NCI-H510A treated with DMSO at 0.1 percent for 48 hours (cell line): ENCODE data around the gene TENM4.

Source experiments
- DNase-seq: peaks from one replicate; lab custom pipeline; 2025; lab: John Stamatoyannopoulos, UW

The TENM4 gene

DNA sequence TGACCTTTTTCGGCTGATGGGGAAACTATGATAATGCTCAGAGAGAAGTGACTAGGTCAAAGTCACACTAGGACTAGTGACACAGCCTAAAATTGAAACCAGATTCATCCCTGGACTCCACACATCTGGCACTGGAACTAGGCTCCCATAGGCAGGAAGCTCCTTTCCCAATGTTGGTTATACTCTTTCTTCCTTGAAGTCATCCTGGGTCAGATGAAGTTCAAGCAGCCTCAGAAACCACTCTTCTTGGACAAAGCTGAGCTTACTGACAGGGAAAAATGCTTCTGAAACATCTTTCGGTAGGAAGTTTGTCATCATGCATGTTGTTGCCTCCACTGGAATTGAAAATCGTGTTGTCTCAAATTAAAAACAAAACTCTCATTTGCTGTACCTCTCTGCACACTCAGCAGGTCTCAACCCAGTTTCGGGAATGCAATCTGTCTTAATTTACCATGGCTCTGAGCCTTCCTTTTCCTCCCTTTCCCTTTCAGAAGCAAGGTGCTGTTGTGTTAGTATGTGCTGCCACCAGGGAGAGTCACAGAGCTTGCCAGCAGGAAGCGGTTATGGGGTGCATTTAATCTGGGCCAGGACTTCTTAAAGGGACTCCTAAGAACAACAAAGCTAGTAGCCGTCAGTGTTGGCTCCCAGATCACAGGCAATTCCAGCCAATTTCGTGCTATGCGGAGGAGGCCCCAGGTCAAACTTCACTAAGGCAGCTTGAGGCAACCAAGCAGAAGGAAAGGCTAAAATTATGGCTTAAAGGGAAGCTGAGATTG is 384.8 kb downstream of the TENM4 start:
- DNase-seq, result no peak

DNA sequence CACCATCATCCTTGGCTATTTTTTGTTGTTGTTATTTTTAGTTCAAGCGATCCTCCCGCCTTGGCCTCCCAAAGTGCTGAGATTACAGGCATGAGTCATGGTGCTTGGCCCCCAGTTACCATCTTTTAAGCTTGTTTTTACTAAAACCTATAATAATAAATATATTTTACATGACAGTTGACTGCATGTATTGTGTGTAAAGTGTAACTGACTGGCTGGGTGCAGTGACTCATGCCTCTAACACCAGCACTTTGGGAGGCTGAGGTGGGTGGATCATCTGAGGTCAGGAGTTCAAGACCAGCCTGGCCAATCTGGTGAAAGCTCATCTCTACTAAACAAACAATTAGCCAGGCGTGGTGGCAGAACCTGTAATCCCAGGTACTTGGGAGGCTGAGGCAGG is 386.2 kb downstream of the TENM4 start:
- no peak for DNase-seq

- DNase-seq, result peak; percentile 69
Observed at GRCh38 chr11:79052544-79052943, 388.3 kb downstream of the TENM4 start.

DNA sequence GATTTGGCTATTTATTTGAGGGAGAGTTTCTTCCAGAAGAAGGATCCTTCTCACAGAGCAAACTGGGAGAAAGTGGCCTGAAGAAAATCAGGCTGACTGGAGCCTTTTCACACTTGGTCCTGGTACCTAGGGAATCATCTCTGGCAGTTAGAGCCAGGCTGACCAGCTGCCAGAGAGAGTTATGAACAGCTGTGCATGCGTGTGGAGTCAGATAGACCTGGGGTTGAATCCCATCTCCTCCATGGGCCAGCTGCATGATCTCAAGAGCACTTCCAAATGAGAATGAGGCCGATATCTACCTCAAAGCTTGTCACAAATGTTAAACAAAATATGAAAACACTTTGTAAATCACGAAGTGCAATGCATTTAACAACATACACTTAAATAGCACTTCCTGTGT is 390.0 kb downstream of the TENM4 start:
- peak; percentile 55 for DNase-seq

DNA sequence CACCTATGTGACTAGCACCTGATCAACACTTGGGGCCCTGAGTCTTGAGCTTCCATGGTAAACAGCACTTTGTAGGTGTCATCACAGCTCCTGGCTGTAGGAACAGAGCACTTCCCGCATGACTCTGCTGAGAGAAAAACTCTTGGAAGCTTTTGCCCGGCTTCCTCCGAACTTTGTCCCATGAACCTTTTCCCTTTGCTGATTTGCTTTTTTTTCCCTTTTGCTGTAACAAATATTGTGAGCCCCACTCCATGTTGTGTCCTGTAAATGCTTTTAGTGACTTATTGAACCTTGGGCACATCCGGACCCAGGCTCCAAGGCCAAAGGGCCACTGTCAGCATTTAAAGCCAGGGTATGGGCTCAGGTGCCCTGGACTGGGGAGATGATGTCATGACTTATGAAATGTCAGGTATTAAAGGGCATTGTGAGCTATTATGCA is 391.1 kb downstream of the TENM4 start:
- DNase-seq, result peak; percentile 16

GRCh38 chr11:79047980-79048379 is 392.9 kb downstream of the TENM4 start:
- DNase-seq, result no peak

GRCh38 chr11:79047321-79047720 is 393.5 kb downstream of the TENM4 start:
- no peak for DNase-seq

- no peak for DNase-seq
Observed at GRCh38 chr11:79046366-79046765, 394.5 kb downstream of the TENM4 start.

- DNase-seq, result no peak
Observed at GRCh38 chr11:79045800-79046304, 395.0 kb downstream of the TENM4 start.

GRCh38 chr11:79045018-79045799 is 395.6 kb downstream of the TENM4 start:
- no peak for DNase-seq

DNA sequence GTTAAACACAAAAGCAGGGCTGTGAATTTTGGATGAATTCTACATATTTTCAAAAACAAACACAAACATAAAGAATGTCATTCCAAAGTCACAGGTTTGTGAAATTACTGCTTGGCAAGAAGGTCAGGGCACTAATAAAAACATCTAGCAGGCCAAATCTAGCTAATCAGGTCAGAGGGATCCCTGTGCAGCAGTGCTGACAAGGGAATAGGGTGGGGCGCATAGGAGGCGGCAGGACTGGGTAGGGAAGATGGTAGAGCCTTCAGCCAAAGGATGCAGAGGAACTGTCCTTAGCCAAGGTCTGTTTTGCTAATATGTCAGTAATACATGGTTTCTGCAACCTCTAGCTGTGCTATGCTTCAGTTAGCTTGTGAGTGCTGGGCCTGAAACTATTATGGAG is 396.6 kb downstream of the TENM4 start:
- no peak for DNase-seq

DNA sequence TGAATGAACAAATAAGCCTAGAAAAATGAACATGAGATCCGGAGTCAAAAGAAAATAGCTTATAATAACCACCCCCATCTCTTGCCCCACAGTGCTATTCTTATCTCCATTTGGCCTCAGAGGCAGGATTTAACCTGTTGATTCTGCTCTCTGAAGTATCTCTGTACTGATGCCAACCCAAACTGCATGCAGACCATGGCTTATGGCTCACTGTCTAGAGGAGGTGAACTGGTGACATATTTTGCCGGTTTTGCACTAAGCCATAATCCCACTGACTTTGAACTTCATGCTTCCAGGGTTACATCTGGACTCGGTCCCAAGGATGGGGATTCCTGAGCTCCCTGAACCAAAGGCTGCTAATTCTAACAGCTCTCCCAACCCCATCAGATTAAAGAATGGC is 397.1 kb downstream of the TENM4 start:
- no peak for DNase-seq

- no peak for DNase-seq
Observed at GRCh38 chr11:79042824-79043223, 398.0 kb downstream of the TENM4 start.

DNA sequence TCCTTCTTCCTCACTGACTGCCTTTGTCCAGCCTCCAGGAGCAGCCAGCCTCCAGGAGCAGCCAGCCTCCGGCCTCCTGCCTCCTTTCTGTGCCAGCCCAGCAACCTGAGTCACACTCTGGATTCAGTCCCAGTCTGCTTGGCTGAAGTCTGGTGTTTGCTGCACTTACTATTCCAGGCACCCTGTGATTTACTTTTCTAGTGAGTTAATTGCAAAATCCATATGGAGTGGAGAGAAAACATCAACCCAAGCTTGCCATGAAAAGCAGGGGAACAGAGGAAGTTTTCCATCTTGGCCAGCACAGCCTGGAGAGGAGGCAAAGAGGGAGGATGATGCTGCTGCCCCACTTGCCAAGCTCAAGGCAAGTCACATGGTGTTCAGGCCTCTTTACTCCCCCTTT is 400.5 kb downstream of the TENM4 start:
- DNase-seq, result no peak

DNA sequence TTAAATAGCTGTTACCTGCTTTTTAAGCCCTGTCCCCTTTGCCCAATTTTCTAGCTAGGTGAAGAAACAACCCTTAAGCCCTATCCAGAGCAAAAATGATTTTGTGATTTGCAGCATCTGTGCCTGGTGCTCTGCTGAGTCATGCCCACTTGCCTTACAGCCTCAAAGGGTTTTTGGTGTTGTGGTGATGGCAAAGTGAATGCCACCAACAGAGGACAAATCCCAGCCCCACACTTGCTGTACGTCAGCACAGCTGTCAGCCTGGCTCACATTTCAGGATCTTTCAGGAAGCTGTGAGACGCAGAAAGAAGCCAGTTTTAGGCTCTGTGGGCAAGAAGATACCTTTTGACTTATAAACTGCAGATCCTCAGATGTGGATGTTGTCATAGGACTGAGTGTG is 401.7 kb downstream of the TENM4 start:
- no peak for DNase-seq

DNA sequence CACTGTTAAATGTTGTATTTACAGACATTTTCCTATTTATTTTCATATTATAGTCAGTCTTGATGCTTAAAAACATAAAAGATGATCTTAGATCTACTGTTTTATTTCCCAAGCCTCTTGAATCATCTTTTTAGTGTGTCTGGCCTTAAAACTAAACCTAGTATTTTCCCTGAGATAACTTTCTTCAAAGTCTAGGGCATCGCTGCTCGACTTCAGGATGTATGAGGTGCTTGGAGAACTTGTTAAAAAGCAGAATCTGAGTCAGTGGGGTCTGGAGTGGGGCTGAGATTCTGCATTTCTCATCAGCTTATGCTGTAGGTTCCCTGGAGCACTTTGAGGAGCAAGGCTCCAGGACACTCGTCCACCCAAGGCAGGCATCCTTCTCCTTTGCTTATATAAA is 404.9 kb downstream of the TENM4 start:
- no peak for DNase-seq

GRCh38 chr11:79033833-79034232 is 407.0 kb downstream of the TENM4 start:
- DNase-seq, result no peak

- DNase-seq, result no peak
Observed at GRCh38 chr11:79030448-79030847, 410.4 kb downstream of the TENM4 start.

GRCh38 chr11:79028225-79028624 is 412.6 kb downstream of the TENM4 start:
- DNase-seq, result no peak

DNA sequence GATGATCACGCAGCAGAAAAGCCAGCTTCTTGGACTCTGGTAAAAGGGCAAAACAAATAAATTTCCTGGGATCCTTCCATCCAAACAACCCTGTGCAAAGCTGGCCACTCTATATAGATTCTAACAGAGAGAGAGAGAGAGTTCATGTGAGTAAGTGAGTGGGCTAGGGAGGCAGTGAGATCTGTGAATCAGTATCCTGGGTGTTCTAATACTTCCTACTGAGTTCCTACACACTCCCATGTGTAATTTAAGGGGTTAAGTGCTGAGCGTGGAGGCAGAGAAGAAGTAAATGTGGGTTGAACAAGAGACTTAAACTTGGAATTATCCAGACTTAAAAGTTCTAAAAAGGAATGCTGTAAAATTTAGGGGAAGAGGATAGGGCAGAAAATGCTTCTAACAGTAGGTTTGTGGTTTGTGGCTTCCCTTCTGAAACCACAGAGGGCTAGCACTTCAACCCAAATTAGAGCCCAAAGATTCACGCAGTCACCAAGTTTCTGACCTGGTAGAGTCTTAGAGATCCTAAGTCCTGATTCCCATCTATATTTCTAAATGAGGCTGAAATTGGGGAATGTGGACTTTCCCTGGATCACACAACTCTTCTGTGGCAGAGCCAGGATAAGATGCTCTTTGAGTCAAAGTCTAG is 413.9 kb downstream of the TENM4 start:
- DNase-seq, result no peak

GRCh38 chr11:79025622-79026021 is 415.2 kb downstream of the TENM4 start:
- no peak for DNase-seq

DNA sequence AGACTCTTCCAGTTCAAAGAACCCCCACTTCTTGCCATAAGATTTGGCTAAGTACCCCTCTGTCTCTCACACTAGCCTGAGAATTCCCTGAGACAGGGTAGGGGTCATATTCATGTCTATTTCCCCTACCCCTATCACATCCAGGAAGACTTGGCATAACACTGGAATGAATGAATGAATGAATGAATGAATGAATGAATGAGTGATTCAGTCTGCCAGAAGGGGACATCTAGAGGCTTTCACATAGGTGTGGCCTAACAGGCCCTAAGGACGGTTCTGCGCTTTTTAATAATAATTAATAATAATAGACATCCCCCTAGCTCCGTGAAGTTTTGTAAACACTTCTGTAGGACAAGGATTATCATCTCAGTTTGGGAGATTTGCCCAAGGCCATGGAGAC is 415.7 kb downstream of the TENM4 start:
- no peak for DNase-seq

DNA sequence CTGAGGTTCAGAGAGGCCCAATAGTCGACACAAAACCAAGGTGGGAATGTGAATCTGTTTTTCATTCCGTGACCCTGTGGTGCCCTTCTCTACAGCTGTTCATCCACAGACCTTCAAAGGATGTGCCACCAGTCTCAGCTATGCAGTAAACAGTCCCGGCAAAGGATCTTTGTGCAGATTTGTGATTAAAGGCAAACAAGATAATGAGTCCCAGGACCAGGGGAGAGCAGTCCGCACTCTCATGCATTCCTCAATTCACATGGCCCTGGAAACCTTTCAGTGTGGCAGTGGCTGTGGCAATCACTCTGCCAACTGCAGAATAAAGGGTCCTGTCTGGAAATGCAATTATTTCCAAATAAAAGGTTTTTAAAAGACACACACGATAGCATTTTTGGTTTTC is 418.6 kb downstream of the TENM4 start:
- DNase-seq, result no peak
